Measurements from ENCODE around the gene MT3.
A peak's percentile ranks its signal among the peaks of the same experiment; 100 is the strongest.

The MT3 gene

DNA sequence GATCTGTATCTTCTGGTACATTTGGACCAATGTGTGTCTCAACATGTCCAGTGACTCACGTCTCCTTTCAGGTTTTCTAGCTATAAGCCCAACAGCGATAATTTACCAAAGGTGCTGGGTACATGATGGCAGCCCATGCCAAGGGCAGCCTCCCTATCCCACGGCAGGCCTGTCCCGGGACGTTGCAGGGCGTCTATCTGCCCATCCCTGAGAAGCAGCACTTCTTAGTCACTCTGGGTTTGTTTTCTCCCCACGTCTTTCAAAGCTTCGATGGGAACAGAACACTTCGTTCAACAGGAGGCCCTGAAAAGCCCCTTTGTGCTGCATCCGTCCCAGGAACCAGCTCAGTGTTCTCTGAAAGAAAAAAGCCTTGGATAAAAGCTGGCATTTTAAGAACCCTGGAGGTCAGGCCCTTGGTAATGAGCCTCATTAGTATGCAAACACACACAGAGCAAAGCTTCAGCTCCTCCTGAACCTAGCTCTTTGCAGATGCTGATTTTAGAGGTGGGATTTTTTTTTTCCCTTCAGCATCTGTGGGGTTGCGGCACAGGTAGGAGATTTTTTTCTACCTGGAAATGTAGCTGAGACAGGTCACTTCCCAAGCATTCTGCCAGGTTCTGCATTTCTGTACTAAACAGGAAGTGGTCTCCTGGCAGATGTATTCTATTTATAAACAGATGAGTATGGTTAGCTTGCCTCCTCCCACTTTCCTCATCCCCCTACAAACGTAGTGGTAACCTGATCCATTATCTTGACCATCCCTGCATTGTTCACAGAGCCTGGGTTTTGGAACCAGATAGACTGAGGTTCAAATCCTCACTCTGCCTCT lies 42.0 kb upstream of the MT3 start:
- no CpG with 5 or more reads among the region's 12 CpGs for WGBS, 2 donors (ENCODE audit: extremely low coverage in 2 of 2, insufficient read length in 2 of 2, insufficient replicate concordance in 1 of 2)
- no peaks in the 10 kb centered on the region for H3K27me3 ChIP-seq (ENCODE audit: control insufficient read depth in 3 of 3, insufficient read depth in 3 of 3, low read depth in 1 of 3, low read length in 3 of 3)
- peak overlapping the region; percentile 93 for H3K27ac ChIP-seq (replicated peaks; ENCODE audit: low read length)
- H3K4me1 ChIP-seq (ENCODE audit: control insufficient read depth in 2 of 2, insufficient read depth in 1 of 2, low read depth in 1 of 2, low read length in 2 of 2): peaks cover 11 to 19% of the 10 kb centered on the region in 2 donors
- H3K14ac ChIP-seq (ENCODE audit: low read length): no peak overlapping the region
- H3K36me3 ChIP-seq (replicated peaks in 1 of 2; ENCODE audit: control insufficient read depth in 2 of 2, insufficient read depth in 2 of 2, low read length in 2 of 2): no peaks in the 10 kb centered on the region
- peak; percentile 82 for DNase-seq (ENCODE audit: low spot score)
- H4K8ac ChIP-seq (ENCODE audit: low read depth, low read length): no peak overlapping the region
- no peak overlapping the region for H3K9ac ChIP-seq (ENCODE audit: low read depth, low read length, poor library complexity)
- H2BK120ac ChIP-seq (ENCODE audit: low read depth, low read length): no peak overlapping the region
- no peaks in the 10 kb centered on the region for H3K9me3 ChIP-seq (replicated peaks in 1 of 2; ENCODE audit: control insufficient read depth in 2 of 2, insufficient read depth in 1 of 2, low read depth in 1 of 2, low read length in 2 of 2)
- H2BK12ac ChIP-seq (ENCODE audit: low read length): no peak overlapping the region
- H2BK15ac ChIP-seq (ENCODE audit: low read length): no peak overlapping the region
- peak overlapping the region; percentile 53 for H3K18ac ChIP-seq (ENCODE audit: low read length)
- H2BK5ac ChIP-seq (ENCODE audit: low read length): peak overlapping the region; percentile 73
- H4K91ac ChIP-seq (ENCODE audit: low read depth, low read length, poor library complexity): no peak overlapping the region
- no peak overlapping the region for H3K23ac ChIP-seq (ENCODE audit: low read depth, low read length, poor library complexity)
- H2AFZ ChIP-seq (ENCODE audit: low read length): peak overlapping the region; percentile 80
- H3K4ac ChIP-seq (ENCODE audit: low read length): no peak overlapping the region
- H3K4me3 ChIP-seq (ENCODE audit: low read length in 2 of 2): peak overlapping the region in 1 of 2 donors; percentile 31
- peak overlapping the region; percentile 30 for H3K4me2 ChIP-seq (ENCODE audit: insufficient read depth, low read length, poor library complexity, severe bottlenecking)
- H2AK5ac ChIP-seq (ENCODE audit: low read depth, low read length): no peak overlapping the region
- no peaks in the 10 kb centered on the region for H3K79me1 ChIP-seq (ENCODE audit: low read depth, low read length)

DNA sequence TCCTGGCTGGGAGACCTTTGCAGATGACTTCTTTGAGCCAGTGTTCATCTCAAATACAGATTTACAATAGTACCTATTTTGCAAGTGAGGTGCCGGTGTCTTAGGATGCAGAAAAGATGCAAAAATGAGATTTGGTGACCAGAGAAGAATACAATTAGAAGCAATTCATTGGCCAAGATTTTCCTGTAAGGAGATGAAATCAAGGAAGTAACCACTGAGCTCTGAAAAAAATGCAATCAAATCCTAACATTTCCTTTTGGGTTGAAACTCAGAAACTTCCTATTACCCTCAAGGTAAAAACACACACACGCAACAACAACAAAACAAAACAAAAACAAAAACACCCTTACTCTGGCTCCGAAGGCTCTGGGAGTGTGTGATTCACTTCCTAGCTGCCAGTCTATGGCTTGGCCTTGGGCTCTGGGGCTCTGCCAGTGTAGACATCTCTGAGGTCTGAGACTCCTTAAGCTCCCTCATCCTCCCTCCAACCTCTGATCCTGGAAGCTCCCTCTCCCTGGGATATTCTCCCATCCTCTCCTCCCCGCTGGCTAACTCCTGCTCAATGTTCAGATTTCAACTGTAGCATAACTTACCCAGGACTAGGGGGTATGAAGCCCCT lies 41.3 kb upstream of the MT3 start:
- H4K91ac ChIP-seq (ENCODE audit: low read depth, low read length, poor library complexity): no peak overlapping the region
- peak overlapping the region; percentile 87 for H3K27ac ChIP-seq (replicated peaks; ENCODE audit: low read length)
- peak overlapping the region; percentile 12 for H3K18ac ChIP-seq (ENCODE audit: low read length)
- no peak overlapping the region for H2BK5ac ChIP-seq (ENCODE audit: low read length)
- H3K36me3 ChIP-seq (replicated peaks in 1 of 2; ENCODE audit: control insufficient read depth in 2 of 2, insufficient read depth in 2 of 2, low read length in 2 of 2): no peaks in the 10 kb centered on the region
- no peak overlapping the region for H2AK5ac ChIP-seq (ENCODE audit: low read depth, low read length)
- H2BK12ac ChIP-seq (ENCODE audit: low read length): no peak overlapping the region
- H3K79me1 ChIP-seq (ENCODE audit: low read depth, low read length): no peaks in the 10 kb centered on the region
- H3K14ac ChIP-seq (ENCODE audit: low read length): no peak overlapping the region
- H2BK15ac ChIP-seq (ENCODE audit: low read length): no peak overlapping the region
- no peak overlapping the region for H3K4me2 ChIP-seq (ENCODE audit: insufficient read depth, low read length, poor library complexity, severe bottlenecking)
- no peaks in the 10 kb centered on the region for H3K27me3 ChIP-seq (ENCODE audit: control insufficient read depth in 3 of 3, insufficient read depth in 3 of 3, low read depth in 1 of 3, low read length in 3 of 3)
- 100% methylated on average over 1 of the region's 4 CpGs; no CpG with 5 or more reads in 1 of the 2 donors for WGBS, 2 donors (ENCODE audit: extremely low coverage in 2 of 2, insufficient read length in 2 of 2, insufficient replicate concordance in 1 of 2)
- no peak overlapping the region for H3K9ac ChIP-seq (ENCODE audit: low read depth, low read length, poor library complexity)
- peaks cover 11 to 19% of the 10 kb centered on the region in 2 donors for H3K4me1 ChIP-seq (ENCODE audit: control insufficient read depth in 2 of 2, insufficient read depth in 1 of 2, low read depth in 1 of 2, low read length in 2 of 2)
- H3K9me3 ChIP-seq (replicated peaks in 1 of 2; ENCODE audit: control insufficient read depth in 2 of 2, insufficient read depth in 1 of 2, low read depth in 1 of 2, low read length in 2 of 2): no peaks in the 10 kb centered on the region
- H2AFZ ChIP-seq (ENCODE audit: low read length): peak overlapping the region; percentile 80
- DNase-seq (ENCODE audit: low spot score): no peak
- no peak overlapping the region for H3K4ac ChIP-seq (ENCODE audit: low read length)
- H2BK120ac ChIP-seq (ENCODE audit: low read depth, low read length): no peak overlapping the region
- no peak overlapping the region for H3K4me3 ChIP-seq (ENCODE audit: low read length in 2 of 2)
- H3K23ac ChIP-seq (ENCODE audit: low read depth, low read length, poor library complexity): no peak overlapping the region
- no peak overlapping the region for H4K8ac ChIP-seq (ENCODE audit: low read depth, low read length)

DNA sequence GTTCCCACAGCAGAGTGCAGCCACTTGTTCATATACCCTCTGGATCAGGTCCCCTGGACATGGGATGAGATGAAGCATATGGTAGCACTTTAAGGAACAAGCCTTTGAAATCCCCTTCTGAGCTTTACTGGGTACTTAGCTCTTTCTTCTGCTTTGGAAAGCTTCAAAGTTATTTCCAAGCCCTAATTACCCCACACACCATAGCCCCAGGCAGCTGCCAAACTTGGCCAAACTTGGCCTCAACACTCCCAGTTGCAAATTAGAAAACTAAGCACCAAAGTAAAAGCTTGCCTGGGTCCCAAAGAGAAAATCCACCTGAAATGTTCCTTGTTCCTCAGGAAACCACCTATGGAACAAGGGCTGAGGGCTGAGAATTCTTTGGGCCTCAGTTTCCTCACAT lies 40.2 kb upstream of the MT3 start:
- Histone ChIP-seq H2BK120ac (ENCODE audit: low read depth, low read length) (no peak overlapping the region), H2AK5ac (ENCODE audit: low read depth, low read length) (no peak overlapping the region)

DNA sequence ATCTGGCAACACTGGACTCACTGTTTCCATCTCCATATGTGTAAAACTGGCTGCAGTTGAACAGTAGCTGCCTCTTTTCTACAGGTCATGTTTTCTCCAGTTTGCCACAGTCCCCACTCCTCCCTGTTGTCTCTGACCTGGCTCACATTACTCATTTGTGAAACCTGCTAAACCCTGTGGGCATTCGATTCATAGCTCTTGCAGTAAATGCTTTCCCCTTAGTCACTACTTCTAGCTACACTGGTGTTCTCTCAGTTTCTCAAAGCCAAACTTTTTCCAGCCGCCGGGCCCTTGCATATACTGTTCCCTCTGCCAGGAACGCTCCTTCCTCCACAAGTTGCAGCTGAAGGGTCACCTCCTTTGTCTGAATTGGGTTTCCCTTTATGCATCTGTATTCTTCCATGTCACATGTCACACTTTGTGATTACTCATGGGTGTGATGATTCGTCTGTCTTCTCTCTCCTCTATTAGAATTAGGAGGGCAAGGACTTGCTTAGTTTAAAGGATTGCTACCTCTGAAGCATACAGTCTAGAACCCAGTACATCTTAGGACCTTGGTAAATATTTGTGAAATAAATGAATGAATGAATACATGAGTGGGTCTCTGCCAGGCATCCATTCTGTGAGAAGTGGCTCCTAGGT lies 39.5 kb upstream of the MT3 start:
- H3K27me3 ChIP-seq (ENCODE audit: control insufficient read depth in 3 of 3, insufficient read depth in 3 of 3, low read depth in 1 of 3, low read length in 3 of 3): peaks cover 0 to under 1% (median 0%) of the 10 kb centered on the region in 3 experiments
- no peak overlapping the region for H2AFZ ChIP-seq (ENCODE audit: low read length)
- no peaks in the 10 kb centered on the region for H3K36me3 ChIP-seq (replicated peaks in 1 of 2; ENCODE audit: control insufficient read depth in 2 of 2, insufficient read depth in 2 of 2, low read length in 2 of 2)
- no peak overlapping the region for H2BK5ac ChIP-seq (ENCODE audit: low read length)
- H3K79me1 ChIP-seq (ENCODE audit: low read depth, low read length): no peaks in the 10 kb centered on the region
- H3K9ac ChIP-seq (ENCODE audit: low read depth, low read length, poor library complexity): no peak overlapping the region
- no peaks in the 10 kb centered on the region for H3K9me3 ChIP-seq (replicated peaks in 1 of 2; ENCODE audit: control insufficient read depth in 2 of 2, insufficient read depth in 1 of 2, low read depth in 1 of 2, low read length in 2 of 2)
- no peak overlapping the region for H3K4ac ChIP-seq (ENCODE audit: low read length)
- no peak overlapping the region for H2BK12ac ChIP-seq (ENCODE audit: low read length)
- H2BK15ac ChIP-seq (ENCODE audit: low read length): no peak overlapping the region
- no peak for DNase-seq (ENCODE audit: low spot score)
- no peak overlapping the region for H3K27ac ChIP-seq (replicated peaks; ENCODE audit: low read length)
- no peak overlapping the region for H2BK120ac ChIP-seq (ENCODE audit: low read depth, low read length)
- no peak overlapping the region for H2AK5ac ChIP-seq (ENCODE audit: low read depth, low read length)
- H3K14ac ChIP-seq (ENCODE audit: low read length): no peak overlapping the region
- no peak overlapping the region for H3K18ac ChIP-seq (ENCODE audit: low read length)
- H3K23ac ChIP-seq (ENCODE audit: low read depth, low read length, poor library complexity): no peak overlapping the region
- H3K4me1 ChIP-seq (ENCODE audit: control insufficient read depth in 2 of 2, insufficient read depth in 1 of 2, low read depth in 1 of 2, low read length in 2 of 2): peaks cover 11 to 19% of the 10 kb centered on the region in 2 donors
- H4K91ac ChIP-seq (ENCODE audit: low read depth, low read length, poor library complexity): no peak overlapping the region
- H3K4me3 ChIP-seq (ENCODE audit: low read length in 2 of 2): no peak overlapping the region
- no CpG with 5 or more reads among the region's 5 CpGs for WGBS, 2 donors (ENCODE audit: extremely low coverage in 2 of 2, insufficient read length in 2 of 2, insufficient replicate concordance in 1 of 2)
- H3K4me2 ChIP-seq (ENCODE audit: insufficient read depth, low read length, poor library complexity, severe bottlenecking): no peak overlapping the region
- H4K8ac ChIP-seq (ENCODE audit: low read depth, low read length): no peak overlapping the region

More for the DNA sequence above, 40.2 kb upstream of the MT3 start:
- no peak for DNase-seq (ENCODE audit: low spot score)
- Histone ChIP-seq H3K23ac (ENCODE audit: low read depth, low read length, poor library complexity) (no peak overlapping the region), H3K9me3 (replicated peaks in 1 of 2; ENCODE audit: control insufficient read depth in 2 of 2, insufficient read depth in 1 of 2, low read depth in 1 of 2, low read length in 2 of 2) (no peaks in the 10 kb centered on the region), H4K8ac (ENCODE audit: low read depth, low read length) (no peak overlapping the region), H4K91ac (ENCODE audit: low read depth, low read length, poor library complexity) (no peak overlapping the region), H3K4me1 (ENCODE audit: control insufficient read depth in 2 of 2, insufficient read depth in 1 of 2, low read depth in 1 of 2, low read length in 2 of 2) (peaks cover 11 to 19% of the 10 kb centered on the region in 2 donors), H3K4ac (ENCODE audit: low read length) (no peak overlapping the region), H2BK12ac (ENCODE audit: low read length) (no peak overlapping the region), H3K4me3 (ENCODE audit: low read length in 2 of 2) (no peak overlapping the region), H2BK15ac (ENCODE audit: low read length) (no peak overlapping the region), H3K27me3 (ENCODE audit: control insufficient read depth in 3 of 3, insufficient read depth in 3 of 3, low read depth in 1 of 3, low read length in 3 of 3) (no peaks in the 10 kb centered on the region), H3K4me2 (ENCODE audit: insufficient read depth, low read length, poor library complexity, severe bottlenecking) (no peak overlapping the region), H3K9ac (ENCODE audit: low read depth, low read length, poor library complexity) (no peak overlapping the region), H3K36me3 (replicated peaks in 1 of 2; ENCODE audit: control insufficient read depth in 2 of 2, insufficient read depth in 2 of 2, low read length in 2 of 2) (no peaks in the 10 kb centered on the region), H3K79me1 (ENCODE audit: low read depth, low read length) (no peaks in the 10 kb centered on the region), H3K27ac (replicated peaks; ENCODE audit: low read length) (no peak overlapping the region), H3K18ac (ENCODE audit: low read length) (no peak overlapping the region), H2AFZ (ENCODE audit: low read length) (no peak overlapping the region), H3K14ac (ENCODE audit: low read length) (no peak overlapping the region), H2BK5ac (ENCODE audit: low read length) (no peak overlapping the region)

Data from neuronal stem cell (in vitro differentiated cells).